Islet of Langerhans (tissue), 1 donor: ENCODE measurements around the gene ZNF382.
"Not testable (repeated sequence)": the region's sequence is repeated elsewhere in the genome, so short reads cannot be mapped to it uniquely, and the experiment has no call there.

Source experiments
- FAIRE-seq: peaks from one replicate; lab custom pipeline; 2011; peaks lifted over from hg19 to GRCh38; lab: Jason Lieb, UNC

Gene ZNF382

DNA sequence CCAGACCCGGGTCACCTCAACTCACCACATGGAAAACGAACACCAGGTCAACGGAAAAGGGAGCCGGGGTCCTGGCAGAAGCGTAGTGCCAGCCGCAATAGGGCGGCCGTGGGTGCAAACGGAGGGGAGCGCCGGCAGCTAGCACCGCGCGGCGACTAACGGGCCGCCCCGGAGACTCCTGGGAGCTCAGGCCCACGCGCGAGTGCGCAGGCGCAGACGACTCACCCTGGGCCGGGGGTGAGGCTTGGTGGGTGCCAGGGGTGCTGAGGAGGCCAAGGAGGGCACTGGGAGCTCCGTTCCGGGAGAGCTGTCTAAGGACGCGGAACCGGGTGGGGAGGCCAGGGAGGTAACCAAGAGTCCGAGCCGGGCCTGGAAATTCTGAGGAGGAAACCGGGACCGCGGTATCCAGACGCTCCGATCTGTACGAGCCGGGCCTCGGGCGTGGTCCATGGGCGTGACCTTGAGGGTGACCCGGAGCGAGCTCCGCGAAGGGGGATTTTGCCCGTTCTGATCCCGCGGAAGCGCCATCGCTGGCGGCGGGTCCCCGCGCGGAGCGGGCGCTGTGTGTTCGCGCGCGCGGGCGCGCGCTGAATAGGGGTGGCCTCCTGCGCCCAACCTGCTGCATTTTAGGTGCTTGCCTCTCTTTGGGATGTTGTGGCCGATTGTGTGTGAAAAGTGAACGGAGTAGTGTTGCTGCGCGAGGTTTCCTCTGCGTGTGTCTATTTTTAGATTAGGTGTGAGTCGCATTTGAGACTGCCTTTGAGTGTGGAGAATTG is at the start of gene ZNF382:
Gene ZNF382 (plus strand): TSS at position 213 of the 776 bp plus-strand sequence. CDS start 4,602 bp downstream, outside the sequence.
- no peak for FAIRE-seq

- no peak for FAIRE-seq
Observed at GRCh38 chr19:36564391-36564790, 40.7 kb upstream of the ZNF382 start.

DNA sequence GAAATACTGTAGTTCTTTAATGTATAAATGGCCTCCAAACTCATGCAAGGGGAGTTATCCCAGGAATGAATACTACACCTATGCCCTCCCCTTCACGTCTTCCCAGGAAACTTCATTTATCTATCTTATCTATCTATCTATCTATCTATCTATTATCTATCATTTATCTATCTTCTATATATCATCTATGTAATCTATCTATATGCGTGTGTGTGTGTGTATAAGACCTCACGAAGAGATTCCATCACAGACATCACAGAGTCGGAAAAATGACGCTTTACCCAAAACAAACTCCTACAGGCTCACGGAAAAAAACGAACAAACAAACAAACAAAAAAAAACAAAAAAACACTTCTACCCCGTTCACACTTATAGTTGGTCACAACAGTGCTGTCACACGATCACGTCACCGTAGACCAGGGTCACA is 32.5 kb upstream of the ZNF382 start:
- FAIRE-seq = no peak

DNA sequence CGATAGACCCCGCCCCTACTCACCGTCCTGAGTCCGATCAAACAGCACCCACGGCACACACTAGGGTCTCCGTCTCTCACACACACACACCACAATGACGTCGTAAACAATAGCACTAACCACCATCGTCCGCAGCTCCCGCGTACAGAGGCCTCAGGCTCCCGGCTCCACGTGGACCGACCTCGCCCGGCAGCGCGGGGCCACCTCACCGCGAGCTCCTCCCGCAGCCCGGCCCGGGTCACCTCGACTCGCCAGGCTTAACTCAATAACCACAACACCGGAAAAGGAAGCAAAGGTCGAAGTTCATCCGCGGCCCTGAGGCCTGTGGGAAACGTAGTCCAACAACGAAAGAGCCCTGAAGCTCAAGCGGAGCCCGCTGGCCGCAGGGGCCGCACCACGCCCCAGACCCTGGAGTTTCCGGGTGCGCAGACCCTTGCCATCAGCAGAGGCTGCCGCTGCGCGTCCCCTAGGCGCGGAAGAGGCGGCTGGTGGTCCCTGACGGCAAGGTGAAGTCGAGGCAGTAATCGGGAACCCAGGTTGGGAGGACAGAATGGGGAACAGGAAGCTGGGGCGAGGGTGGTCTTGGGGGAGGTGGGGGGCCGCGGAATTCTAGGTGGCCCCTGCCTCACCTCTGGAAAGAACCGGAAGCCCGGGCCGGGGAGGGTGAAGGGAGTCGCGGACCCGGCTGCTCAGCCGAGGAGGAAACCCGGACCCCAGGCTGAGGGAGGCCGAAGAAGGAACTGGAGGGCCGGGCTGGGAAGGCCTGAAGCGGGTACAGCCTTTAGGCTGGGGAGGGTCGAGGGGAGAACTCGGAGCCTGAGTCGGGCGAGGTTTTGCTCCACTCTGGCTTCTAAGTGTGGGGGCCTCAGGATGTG is 31.9 kb upstream of the ZNF382 start, which contains the start of gene ZNF529:
Gene ZNF529 (minus strand): TSS at position 273 of the 875 bp plus-strand sequence. CDS start 946 bp downstream, outside the sequence.
- peak; percentile 53 for FAIRE-seq

DNA sequence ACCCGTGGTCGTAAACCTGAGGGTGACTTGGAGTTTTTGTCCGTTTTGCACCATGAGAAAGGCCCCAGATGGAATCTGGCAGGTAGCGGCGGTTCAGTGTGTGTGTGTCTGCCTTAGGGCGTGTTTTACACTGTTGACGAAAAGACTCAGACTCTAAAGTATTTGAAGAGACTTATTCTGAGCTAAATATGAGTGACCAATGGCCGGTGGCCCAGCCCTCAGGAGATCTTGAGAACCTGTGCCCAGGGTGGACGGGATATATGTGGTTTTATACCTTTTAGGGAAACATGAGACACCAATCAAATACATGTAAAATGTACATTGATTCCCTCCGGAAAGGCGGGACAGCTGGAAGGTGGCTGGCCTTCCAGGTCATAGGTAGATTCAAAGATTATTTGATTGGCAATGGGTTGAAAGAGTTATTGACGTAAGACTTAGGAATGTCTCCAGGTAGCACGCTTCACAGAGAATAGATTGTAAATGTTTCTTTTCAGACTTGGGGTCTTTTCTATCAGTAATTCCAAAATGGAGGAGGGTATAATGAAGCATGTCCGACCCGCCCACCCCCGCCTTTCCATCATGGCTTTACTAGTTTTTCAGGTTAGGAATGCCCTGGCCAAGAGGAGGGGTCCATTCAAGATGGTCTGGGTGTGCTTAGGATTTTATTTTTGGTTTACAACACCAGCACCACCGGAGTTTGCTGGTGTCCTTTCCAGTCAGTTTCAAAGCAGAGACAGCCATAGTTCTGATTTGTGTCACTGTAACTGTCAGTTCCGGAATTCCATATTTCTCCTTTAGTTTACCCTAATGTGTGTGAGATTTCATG is 31.0 kb upstream of the ZNF382 start:
- no peak for FAIRE-seq

GRCh38 chr19:36574741-36575140 is 30.4 kb upstream of the ZNF382 start:
- FAIRE-seq = no peak

- FAIRE-seq = no peak
Observed at GRCh38 chr19:36577271-36577996, 27.7 kb upstream of the ZNF382 start.

GRCh38 chr19:36579255-36579654 is 25.9 kb upstream of the ZNF382 start:
- FAIRE-seq = no peak

DNA sequence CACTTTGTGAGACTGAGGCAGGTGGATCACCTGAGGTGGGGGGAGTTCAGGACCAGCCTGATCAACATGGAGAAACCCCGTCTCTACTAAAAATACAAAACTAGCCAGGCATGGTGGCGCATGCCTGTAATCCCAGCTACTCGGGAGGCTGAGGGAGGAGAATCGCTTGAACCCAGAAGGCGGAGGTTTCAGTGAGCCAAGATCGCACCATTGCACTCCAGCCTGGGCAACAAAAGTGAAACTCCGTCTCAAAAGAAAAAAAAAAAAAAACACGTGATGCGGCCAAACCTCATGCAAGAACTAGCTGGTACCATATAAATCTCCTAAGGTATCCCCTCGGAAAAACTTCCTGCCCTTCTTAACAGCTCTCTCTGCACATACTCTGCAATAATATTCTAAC is 2.4 kb upstream of the ZNF382 start:
- not testable (repeated sequence) for FAIRE-seq

- no peak for FAIRE-seq
Observed at GRCh38 chr19:36604656-36605100, 435 bp upstream of the ZNF382 start.

DNA sequence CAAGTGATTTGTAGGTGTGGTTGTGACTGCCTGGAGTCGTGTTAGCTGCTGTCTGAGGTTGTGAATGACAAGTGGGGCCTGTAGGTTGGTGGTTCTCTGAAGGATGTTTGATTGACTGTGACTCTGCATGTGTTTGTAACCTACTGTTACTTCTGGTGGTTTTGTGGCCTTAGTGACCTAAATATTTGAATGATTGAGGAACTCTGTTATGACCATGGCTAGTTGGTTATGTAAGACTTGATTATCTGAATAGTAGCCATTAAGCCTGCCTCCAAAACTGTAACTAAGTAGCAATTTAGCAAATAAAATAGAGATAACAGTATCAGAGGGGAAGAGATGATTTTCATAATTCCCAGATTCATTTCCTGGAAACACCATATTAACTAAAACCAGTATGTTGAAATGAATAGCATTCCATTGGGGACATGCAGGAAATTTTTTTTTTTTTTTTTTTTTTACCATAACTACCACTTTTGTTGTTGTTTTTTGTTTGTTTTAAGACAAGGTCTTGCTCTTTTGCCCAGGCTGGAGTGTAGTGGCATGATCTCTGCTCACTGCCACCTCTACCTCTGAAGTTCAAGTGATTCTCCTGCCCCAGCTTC is 865 bp downstream of the ZNF382 start:
- FAIRE-seq = no peak

DNA sequence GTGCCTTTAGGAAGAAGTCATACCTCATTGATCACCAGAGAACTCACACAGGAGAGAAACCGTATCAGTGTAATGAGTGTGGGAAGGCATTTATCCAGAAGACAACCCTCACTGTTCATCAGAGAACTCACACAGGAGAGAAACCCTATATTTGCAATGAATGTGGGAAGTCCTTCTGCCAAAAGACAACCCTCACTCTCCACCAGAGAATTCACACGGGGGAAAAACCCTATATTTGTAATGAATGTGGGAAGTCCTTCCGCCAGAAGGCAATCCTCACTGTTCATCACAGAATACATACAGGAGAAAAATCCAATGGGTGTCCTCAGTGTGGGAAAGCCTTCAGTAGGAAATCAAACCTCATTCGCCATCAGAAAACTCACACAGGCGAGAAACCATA is 21.9 kb downstream of the ZNF382 start:
- FAIRE-seq = no peak

- FAIRE-seq = no peak
Observed at GRCh38 chr19:36635342-36635741, 30.2 kb downstream of the ZNF382 start.

DNA sequence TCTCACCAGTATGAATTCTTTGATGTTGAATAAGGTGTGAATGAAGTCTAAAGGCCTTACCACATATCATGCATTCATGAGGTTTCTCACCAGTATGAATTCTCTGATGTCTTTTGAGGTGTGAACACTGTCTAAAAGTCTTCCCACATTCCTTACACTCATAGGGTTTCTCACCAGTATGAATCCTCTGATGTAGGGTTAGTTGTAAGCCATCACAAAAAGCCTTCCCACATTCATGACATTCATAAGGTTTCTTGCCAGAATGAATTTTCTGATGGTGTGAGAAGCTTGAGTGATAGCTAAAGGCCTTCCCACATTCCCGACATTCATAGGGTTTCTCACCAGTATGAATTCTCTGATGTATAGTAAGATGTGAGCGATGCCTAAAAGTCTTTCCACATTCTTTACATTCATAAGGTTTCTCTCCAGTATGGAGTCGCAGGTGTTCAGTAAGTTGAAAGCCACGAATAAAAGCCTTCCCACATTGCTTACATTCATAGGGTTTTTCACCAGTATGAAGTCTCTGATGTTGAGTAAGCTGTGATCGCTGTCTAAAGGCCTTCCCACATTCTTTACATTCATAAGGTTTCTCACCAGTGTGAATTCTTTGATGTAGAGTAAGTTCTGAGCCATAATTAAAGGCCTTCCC is 33.9 kb downstream of the ZNF382 start:
- FAIRE-seq = no peak

- peak; percentile 91 for FAIRE-seq
Observed at GRCh38 chr19:36646746-36647145, 41.6 kb downstream of the ZNF382 start.

DNA sequence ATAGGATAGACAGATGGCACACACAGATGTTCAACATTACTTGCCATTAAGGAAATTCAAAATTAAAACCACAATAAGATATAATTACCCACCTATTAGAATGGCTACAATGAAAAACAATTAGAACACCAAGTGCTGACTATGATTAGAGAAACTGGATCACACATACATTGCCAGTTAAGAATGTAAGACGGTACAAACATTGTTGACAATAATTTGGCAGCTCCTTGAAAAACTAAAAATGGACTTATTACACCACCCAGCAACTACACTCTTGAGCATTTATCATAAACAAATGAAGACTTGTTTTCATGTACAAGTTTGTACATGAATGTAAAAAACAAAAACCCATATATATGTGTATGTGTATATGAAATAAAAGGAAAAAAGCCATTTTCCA is 47.8 kb downstream of the ZNF382 start:
- FAIRE-seq = no peak

DNA sequence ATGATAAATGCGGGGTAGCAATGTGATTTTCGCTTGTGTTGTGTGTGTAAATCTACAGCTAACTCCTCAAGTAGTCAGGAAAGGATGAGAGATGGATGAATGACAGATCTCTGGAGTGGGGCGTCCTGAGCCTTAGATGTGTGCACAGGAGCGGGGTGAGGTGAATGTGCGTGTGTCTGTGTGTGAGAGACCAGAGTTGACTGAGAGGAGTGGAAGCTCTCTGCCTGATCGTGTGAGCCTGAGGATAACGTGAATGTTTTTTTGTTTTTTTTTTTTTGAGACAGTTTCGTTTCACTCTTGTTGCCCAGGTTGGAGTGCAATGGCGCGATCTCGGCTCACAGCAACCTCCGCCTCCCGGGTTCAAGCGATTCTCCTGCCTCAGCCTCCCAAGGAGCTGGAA is 60.7 kb downstream of the ZNF382 start:
- no peak for FAIRE-seq

DNA sequence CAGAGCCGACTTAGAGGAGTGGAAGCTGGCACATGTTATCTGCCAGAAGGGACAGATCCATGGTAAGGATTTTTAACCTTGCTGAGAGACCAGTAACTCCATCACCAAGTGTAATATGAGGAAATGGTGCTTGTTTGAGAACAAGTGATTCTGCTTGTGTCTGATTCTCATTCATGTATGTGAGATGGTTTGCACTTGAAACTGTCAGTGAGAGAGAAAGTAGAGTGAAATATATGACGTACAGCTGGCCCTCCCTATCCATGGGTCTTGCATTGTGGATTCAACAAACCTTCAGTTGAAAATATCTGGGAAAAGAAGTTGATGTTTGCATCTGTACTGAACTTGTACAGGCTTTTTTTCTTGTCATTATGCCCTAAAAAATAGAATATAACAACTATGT is 63.5 kb downstream of the ZNF382 start:
- FAIRE-seq = no peak

DNA sequence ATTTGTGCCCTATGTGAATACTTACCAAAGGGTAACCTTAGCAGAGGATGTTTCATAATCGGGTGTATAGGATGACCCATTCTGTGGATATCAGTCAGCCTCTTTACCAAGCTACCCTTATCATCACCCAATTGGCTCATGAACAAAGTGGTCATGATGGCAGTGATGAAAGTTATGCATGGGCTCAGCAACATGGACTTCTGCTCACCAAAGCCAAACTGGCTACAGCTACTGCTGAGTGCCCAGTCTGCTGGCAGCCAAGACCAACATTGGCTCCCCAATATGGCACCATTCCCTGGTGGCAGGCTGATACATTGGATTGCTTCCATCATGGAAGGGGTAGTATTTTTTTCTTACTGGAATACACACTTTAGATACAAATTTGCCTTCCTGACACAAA is 67.3 kb downstream of the ZNF382 start:
- FAIRE-seq = no peak

DNA sequence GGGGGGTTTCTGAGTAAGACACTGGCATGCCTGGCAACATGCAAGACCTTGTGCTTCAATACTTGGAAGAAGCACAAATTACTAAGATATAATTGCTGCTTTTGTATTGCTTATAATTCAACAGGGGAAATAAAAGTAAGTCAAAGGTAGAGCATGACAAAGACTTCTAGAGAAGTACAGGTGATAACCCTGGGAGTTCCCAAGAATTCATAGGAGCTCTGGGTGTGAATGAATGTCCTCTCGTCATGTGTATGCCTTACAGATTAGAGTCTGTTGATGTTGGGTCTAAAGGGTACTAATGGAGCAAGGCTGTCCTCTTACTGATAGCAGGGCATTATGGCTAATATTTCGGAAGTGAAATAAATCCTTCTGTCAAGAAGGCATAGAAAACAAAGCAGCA is 69.1 kb downstream of the ZNF382 start:
- no peak for FAIRE-seq

DNA sequence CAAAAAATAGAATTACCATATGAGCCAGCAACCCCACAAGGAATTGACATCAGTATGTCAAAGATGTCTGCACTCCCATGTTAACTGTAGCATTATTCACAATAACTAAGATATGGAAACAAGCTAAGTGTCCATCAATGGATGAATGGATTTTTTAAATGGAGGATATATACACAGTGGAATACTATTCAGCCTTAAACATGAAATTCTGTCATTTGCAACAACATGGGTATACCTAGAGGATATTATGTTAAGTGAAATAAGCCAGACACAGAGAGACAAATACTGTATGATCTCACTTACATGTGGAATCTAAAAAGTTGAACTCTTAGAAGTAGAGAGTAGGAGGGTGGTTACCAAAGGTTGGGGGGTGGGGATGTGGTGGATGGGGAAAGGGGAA is 74.3 kb downstream of the ZNF382 start:
- no peak for FAIRE-seq
